Measurements from ENCODE around the gene ASF1B.

GRCh38 chr19:14096272-14096992, 40.0 kb downstream of the ASF1B start:
- no peak for TF ChIP-seq CTCF (IDR thresholded peaks at IDR 0.05; ENCODE audit: low read length)
- TF ChIP-seq EZH2 (optimal IDR thresholded peaks at IDR 0.05; ENCODE audit: low read depth, low read length), result no peak

Data from MM.1S (cell line).